SK-N-MC (cell line): ENCODE measurements around the gene MAX.

Experiments
- EZH2 ChIP-seq: fragments of 200-600 bp; sonication (generic); IDR thresholded peaks from one replicate; pipeline ENCODE4 v1.6.1; 2017; ENCODE audit warnings: antibody characterized with exemption
- POLR2AphosphoS5 ChIP-seq: IDR thresholded peaks from 2 replicates; pipeline ENCODE4 v1.6.1; 2012; ENCODE audit warnings: mild to moderate bottlenecking, low read depth, low read length, borderline replicate concordance

- TF ChIP-seq EZH2 = no peak
- TF ChIP-seq POLR2AphosphoS5 = no peak
Measured at GRCh38 chr14:65062096-65063075, 39.9 kb downstream of the MAX start.
